ENCODE results near the gene GAK. TPM values are rescaled to one million over a fixed set of nuclear protein-coding genes. Genes with fewer than 3 reads are reported as not detected.

Gene GAK
- total RNA-seq, result 45.4 and 46.4 TPM in 2 replicates

GRCh38 chr4:931960-932712 lies at the start of gene GAK, which contains the start of gene TMEM175:
TSS of gene GAK (minus strand) at chr4:932316. CDS start at chr4:932187, 129 bp downstream.
TSS of gene TMEM175 (plus strand) at chr4:932460. CDS start at chr4:947740, 15,280 bp downstream.

DNA sequence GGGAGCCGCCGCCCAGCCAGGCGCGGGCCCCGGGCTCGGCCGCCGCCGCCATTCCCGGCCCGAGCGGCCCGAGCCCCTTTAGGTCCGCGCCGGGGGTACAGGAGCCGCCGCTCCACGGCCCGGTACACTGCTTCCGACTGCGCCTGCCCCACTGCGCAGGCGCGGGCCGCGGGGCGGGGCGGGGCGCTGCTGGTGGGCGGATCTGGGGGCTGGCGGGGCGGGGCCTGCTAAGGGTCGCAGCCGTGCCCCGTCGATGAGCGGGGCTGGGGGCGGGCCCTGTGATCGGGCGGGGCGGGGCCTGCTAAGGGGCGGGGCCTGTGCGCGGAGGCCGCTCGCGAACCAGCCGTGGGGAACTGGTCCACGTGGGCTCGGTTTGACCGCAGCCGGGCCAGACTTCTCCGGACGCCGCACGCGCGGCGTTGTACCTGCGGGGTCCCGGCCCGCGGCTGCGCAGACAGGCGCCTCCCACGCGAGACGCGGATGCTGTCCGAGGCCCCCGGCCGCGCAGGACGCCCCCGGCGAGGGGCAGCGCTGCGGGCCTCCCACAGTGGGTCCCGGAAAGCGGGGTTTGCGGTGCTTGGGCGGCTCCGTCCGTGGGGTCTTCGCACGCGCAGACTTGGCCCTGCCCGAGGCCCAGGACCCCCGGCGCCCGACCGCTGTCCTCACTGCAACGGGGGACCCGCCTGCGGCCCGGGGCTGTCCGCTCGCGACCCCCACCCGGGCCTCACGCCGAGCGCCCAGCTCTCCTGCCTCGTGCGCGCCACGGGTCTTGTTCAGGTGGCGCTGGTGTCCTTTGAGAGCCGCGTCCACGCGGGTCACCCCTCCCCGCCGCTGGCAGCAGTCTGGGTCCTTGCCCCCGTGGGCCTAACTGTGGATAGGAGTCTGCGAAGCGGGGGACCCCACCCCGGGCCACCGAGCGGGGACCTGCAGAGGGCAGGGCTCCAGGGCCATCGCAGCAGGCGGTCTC lies 41.6 kb upstream of the GAK start, which contains the start of gene DGKQ:
TSS of gene DGKQ (minus strand) at position 139 of the 967 bp plus-strand sequence. CDS start at position 52, 87 bp downstream.

DNA sequence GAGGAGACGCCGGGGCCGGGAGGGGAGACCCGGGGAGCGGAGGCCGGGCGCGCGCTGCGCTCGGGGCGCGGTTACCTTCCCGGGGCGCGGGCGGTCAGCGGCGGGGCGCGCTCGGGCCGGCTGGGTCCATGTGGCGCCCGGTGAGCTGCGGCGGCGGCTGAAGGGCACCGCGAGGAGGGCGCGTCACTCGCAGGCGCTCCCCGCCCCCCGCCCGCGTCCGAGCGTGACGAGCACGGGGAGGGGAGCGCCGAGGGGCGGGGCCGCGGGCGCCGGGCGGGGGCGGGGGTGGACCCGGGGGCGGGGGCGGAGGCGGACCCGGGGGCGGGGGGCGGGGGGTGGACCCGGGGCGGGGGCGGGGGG lies 106.2 kb downstream of the GAK start, which contains the start of gene CPLX1:
TSS of gene CPLX1 (minus strand) at position 159 of the 360 bp plus-strand sequence. CDS start 1,607 bp downstream, outside the sequence.

Other genes starting within 250 kb of the GAK start
- 1.9 and 5.2 TPM in 2 replicates for gene SLC49A3, start 243.2 kb downstream of the GAK start, total RNA-seq
- gene PCGF3, start 226.5 kb downstream of the GAK start, total RNA-seq, result 46.4 and 62.9 TPM in 2 replicates
- not detected in 2 replicates for gene CPLX1, start 106.2 kb downstream of the GAK start, total RNA-seq
- 4.5 and 4.7 TPM in 2 replicates for gene TMEM175, start 144 bp upstream of the GAK start, total RNA-seq
- gene DGKQ, start 41.3 kb upstream of the GAK start, total RNA-seq, result 17.9 and 18.8 TPM in 2 replicates
- gene IDUA, start 54.7 kb upstream of the GAK start, total RNA-seq, result 3.0 and 6.8 TPM in 2 replicates
- not detected in 2 replicates for gene SLC26A1, start 61.1 kb upstream of the GAK start, total RNA-seq
- 4.7 and 10.7 TPM in 2 replicates for gene FGFRL1, start 79.3 kb upstream of the GAK start, total RNA-seq
- gene RNF212, start 181.2 kb upstream of the GAK start, total RNA-seq, result 0.32 and 0.91 TPM in 2 replicates
- 2.6 and 19.9 TPM in 2 replicates for gene SPON2, start 240.3 kb upstream of the GAK start, total RNA-seq